Neural progenitor cell (in vitro differentiated cells): Measurements from ENCODE around the gene ST7. TPM values are rescaled to one million over a fixed set of nuclear protein-coding genes. Genes with fewer than 3 reads are reported as not detected.
A peak's percentile ranks its signal among the peaks of the same experiment; 100 is the strongest.

Experiments
- DNase-seq: peaks from one replicate; pipeline ENCODE4 v3.0.0-alpha.2; 2016; ENCODE audit warnings: low spot score
- H2AFZ ChIP-seq: fragments of 200-600 bp; sonication (generic); replicated peaks from 2 replicates; pipeline ENCODE4 v1.6.1; 2016; ENCODE audit warnings: antibody characterized with exemption
- H3F3A ChIP-seq: fragments of 200-600 bp; sonication (generic); 2 replicates; pipeline ENCODE4 v1.6.1; 2016; ENCODE audit warnings: antibody characterized with exemption, low read depth
- H3K27ac ChIP-seq: fragments of 200-600 bp; sonication (generic); 2 replicates; pipeline ENCODE4 v1.5.1; 2016; ENCODE audit warnings: mild to moderate bottlenecking
- H3K27me3 ChIP-seq: fragments of 200-600 bp; sonication (generic); 2 replicates; pipeline ENCODE4 v1.6.1; 2016; ENCODE audit warnings: mild to moderate bottlenecking, moderate library complexity
- H3K36me3 ChIP-seq: fragments of 200-600 bp; sonication (generic); 2 replicates; pipeline ENCODE4 v1.5.1; 2016
- H3K4me1 ChIP-seq: fragments of 200-600 bp; sonication (generic); 2 replicates; pipeline ENCODE4 v1.6.1; 2016; ENCODE audit warnings: mixed run types
- H3K4me2 ChIP-seq: fragments of 200-600 bp; sonication (generic); 2 replicates; pipeline ENCODE4 v1.6.1; 2016
- H3K4me3 ChIP-seq: fragments of 200-600 bp; sonication (generic); 2 replicates; pipeline ENCODE4 v1.5.1; 2016
- H3K79me2 ChIP-seq: fragments of 200-600 bp; sonication (generic); 2 replicates; pipeline ENCODE4 v1.6.1; 2016; ENCODE audit warnings: low read depth
- H3K9ac ChIP-seq: fragments of 200-600 bp; sonication (generic); 2 replicates; pipeline ENCODE4 v1.6.1; 2016
- H3K9me3 ChIP-seq: fragments of 200-600 bp; sonication (generic); 2 replicates; pipeline ENCODE4 v1.5.1; 2016; ENCODE audit warnings: low read depth
- H4K20me1 ChIP-seq: fragments of 200-600 bp; sonication (generic); 2 replicates; pipeline ENCODE4 v1.6.1; 2016; ENCODE audit warnings: low read depth
- H3K27ac Mint-ChIP-seq: 3 replicates; pipeline ENCODE4 v1.8.0; 2021; ENCODE audit warnings: mixed read lengths
- H3K27me3 Mint-ChIP-seq: 2 replicates; pipeline ENCODE4 v1.8.0; 2022; ENCODE audit warnings: low read depth, mild to moderate bottlenecking, inconsistent platforms, moderate library complexity, mixed read lengths; ENCODE audit not compliant: insufficient read depth
- H3K36me3 Mint-ChIP-seq: 3 replicates; pipeline ENCODE4 v1.8.0; 2021; ENCODE audit warnings: mixed read lengths
- H3K4me1 Mint-ChIP-seq: 3 replicates; pipeline ENCODE4 v1.8.0; 2021; ENCODE audit warnings: mixed read lengths
- H3K4me3 Mint-ChIP-seq: 3 replicates; pipeline ENCODE4 v1.8.0; 2021; ENCODE audit warnings: mild to moderate bottlenecking, moderate library complexity, mixed read lengths
- H3K9me3 Mint-ChIP-seq: 3 replicates; pipeline ENCODE4 v1.8.0; 2020; ENCODE audit warnings: mixed read lengths
- CTCF ChIP-seq: fragments of 200-600 bp; sonication (generic); IDR thresholded peaks from 2 replicates; pipeline ENCODE4 v1.5.1; 2017; ENCODE audit warnings: antibody characterized with exemption, mild to moderate bottlenecking
- EZH2 ChIP-seq: fragments of 200-600 bp; sonication (generic); IDR thresholded peaks from 2 replicates; pipeline ENCODE4 v1.6.1; 2017; ENCODE audit warnings: antibody characterized with exemption, mild to moderate bottlenecking, moderate library complexity
- EZH2phosphoT487 ChIP-seq: fragments of 200-600 bp; sonication (generic); IDR thresholded peaks from 2 replicates; pipeline ENCODE4 v1.6.1; 2017; ENCODE audit warnings: antibody characterized with exemption
- total RNA-seq: library from RNA; depleted of rRNA; stranded (reverse); fragments of >200 nt; gene quantifications from 2 replicates; pipeline ENCODE4 v1.2.3, GENCODE V29; 2015; ENCODE audit warnings: low replicate concordance

Gene ST7
- total RNA-seq, 1 donor from 2014 or later: 5.8 TPM

DNA sequence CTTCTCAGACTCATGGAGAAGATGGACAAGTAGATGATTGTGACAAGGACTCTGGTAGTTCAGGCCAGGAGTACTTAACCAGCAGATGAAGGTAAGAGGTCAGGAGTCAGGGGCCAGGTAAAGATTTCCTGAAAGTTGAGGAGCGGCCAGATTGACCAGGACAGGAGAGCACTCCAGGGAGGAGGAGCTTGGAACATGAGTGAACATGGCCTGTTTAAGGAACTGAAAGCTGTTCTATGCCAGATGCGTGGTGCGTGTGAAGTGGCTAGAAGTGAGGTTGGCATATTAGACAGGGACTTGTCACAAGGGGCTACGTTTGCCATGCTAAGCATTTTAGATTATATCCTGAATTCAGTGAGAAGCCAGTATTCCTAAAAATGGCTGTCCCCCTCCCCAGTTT is 212.4 kb downstream of the ST7 start:
- Histone ChIP-seq H3K4me2 (no peak overlapping the region), H3K4me3 (no peak overlapping the region), H3F3A (no peaks in the 10 kb centered on the region), H3K36me3 (no peaks in the 10 kb centered on the region), H2AFZ (no peak overlapping the region), H3K4me1 (no peaks in the 10 kb centered on the region), H3K27me3 (no peaks in the 10 kb centered on the region), H3K9me3 (no peaks in the 10 kb centered on the region), H3K9ac (no peak overlapping the region), H4K20me1 (no peaks in the 10 kb centered on the region), H3K79me2 (no peaks in the 10 kb centered on the region), H3K27ac (no peak overlapping the region)
- H3K4me1 Mint-ChIP-seq: no peaks in the 10 kb centered on the region
- H3K27me3 Mint-ChIP-seq: no peaks in the 10 kb centered on the region
- H3K36me3 Mint-ChIP-seq: peaks cover 2% of the 10 kb centered on the region
- no peaks in the 10 kb centered on the region for H3K9me3 Mint-ChIP-seq
- DNase-seq: no peak
- H3K4me3 Mint-ChIP-seq: no peak overlapping the region
- no peak overlapping the region for H3K27ac Mint-ChIP-seq
- TF ChIP-seq CTCF (no peak), EZH2phosphoT487 (no peak), EZH2 (no peak)

DNA sequence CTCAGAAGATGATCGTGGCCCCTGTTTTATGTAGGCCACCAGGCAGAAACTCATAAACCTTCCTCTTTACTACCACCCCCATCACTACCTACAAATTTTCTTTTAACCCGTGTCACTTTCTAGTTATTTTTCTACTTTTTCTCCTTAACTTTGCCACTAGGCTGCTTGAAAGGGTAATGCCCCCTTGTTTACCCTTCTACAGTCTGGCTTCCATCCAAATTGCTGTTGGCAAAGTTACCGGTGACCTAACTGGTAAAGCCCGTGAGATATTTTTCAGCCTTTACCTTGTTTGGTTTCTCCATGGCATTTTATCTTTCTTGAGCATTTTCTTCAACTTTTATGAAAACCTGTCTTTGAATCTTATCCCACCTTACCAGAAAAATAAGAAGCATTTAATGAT is 216.6 kb downstream of the ST7 start:
- Histone ChIP-seq H4K20me1 (no peaks in the 10 kb centered on the region), H3K9me3 (no peaks in the 10 kb centered on the region), H3K9ac (no peak overlapping the region), H3K36me3 (no peaks in the 10 kb centered on the region), H3K27me3 (no peaks in the 10 kb centered on the region), H3K79me2 (no peaks in the 10 kb centered on the region), H3K4me1 (peaks cover 13% of the 10 kb centered on the region), H2AFZ (no peak overlapping the region), H3K4me3 (no peak overlapping the region), H3K4me2 (no peak overlapping the region), H3K27ac (no peak overlapping the region), H3F3A (no peaks in the 10 kb centered on the region)
- Mint-ChIP-seq H3K27ac (no peak overlapping the region), H3K4me1 (peaks cover 9% of the 10 kb centered on the region), H3K27me3 (no peaks in the 10 kb centered on the region), H3K4me3 (no peak overlapping the region), H3K36me3 (peaks cover 12% of the 10 kb centered on the region), H3K9me3 (no peaks in the 10 kb centered on the region)
- DNase-seq: no peak
- TF ChIP-seq EZH2phosphoT487: no peak
- TF ChIP-seq EZH2: no peak
- no peak for TF ChIP-seq CTCF

DNA sequence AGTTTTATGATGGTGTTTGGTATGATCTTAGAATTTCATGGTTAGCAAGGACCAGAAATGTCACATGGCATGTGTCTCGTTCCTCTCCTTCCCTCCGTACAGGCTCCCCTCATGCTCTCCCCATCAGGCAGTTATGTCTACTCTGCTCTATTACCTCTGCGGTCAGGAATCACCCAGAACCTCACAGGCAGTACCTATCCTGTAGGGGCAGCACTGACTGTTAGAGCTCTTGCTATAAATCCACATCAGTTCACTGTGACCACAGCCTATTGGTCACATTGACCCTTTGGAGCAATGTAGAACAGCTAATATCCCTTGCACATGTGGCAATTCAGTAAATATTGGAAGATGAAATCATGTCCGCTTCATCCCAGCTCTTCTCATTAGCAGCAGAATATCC is 217.8 kb downstream of the ST7 start:
- Histone ChIP-seq H3K27ac (no peak overlapping the region), H3K27me3 (no peaks in the 10 kb centered on the region), H3K4me1 (peaks cover 16% of the 10 kb centered on the region), H3K36me3 (no peaks in the 10 kb centered on the region), H3K4me3 (no peak overlapping the region), H3K9me3 (no peaks in the 10 kb centered on the region), H3F3A (no peaks in the 10 kb centered on the region), H3K79me2 (no peaks in the 10 kb centered on the region), H2AFZ (no peak overlapping the region), H4K20me1 (no peaks in the 10 kb centered on the region), H3K9ac (no peak overlapping the region), H3K4me2 (no peak overlapping the region)
- TF ChIP-seq EZH2phosphoT487 (no peak), CTCF (peak; percentile 36)
- Mint-ChIP-seq H3K4me3 (no peak overlapping the region), H3K36me3 (peaks cover 12% of the 10 kb centered on the region), H3K27ac (no peak overlapping the region), H3K27me3 (no peaks in the 10 kb centered on the region), H3K9me3 (no peaks in the 10 kb centered on the region), H3K4me1 (peaks cover 10% of the 10 kb centered on the region)
- DNase-seq: peak; percentile 26

DNA sequence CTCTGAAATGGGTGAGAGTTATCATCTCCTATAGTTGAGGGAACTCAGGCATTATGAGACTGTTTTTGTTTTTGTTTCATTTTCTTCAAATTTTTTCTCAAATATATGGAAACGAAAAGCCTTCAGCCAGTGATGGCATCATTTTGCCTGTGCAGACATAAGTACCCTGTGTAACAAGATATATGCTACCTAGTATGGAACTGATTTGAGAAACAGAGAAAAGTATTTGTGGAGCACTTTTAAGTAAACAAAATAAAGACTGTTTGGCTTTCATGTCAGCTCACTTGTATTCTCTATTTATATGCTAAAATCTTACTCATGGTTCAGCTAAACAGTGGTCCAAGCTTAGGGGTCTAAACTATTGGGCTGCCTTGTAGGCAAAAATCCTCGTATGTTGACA is 219.0 kb downstream of the ST7 start:
- Histone ChIP-seq H4K20me1 (no peaks in the 10 kb centered on the region), H3K4me3 (no peak overlapping the region), H3K4me1 (peaks cover 16% of the 10 kb centered on the region), H3K4me2 (no peak overlapping the region), H3K9me3 (no peaks in the 10 kb centered on the region), H2AFZ (no peak overlapping the region), H3K36me3 (no peaks in the 10 kb centered on the region), H3F3A (no peaks in the 10 kb centered on the region), H3K27me3 (no peaks in the 10 kb centered on the region), H3K79me2 (no peaks in the 10 kb centered on the region), H3K27ac (no peak overlapping the region), H3K9ac (no peak overlapping the region)
- H3K36me3 Mint-ChIP-seq: peaks cover 10% of the 10 kb centered on the region
- TF ChIP-seq EZH2phosphoT487 (no peak), EZH2 (no peak), CTCF (no peak)
- H3K4me1 Mint-ChIP-seq: peaks cover 10% of the 10 kb centered on the region
- no peaks in the 10 kb centered on the region for H3K27me3 Mint-ChIP-seq
- no peak for DNase-seq
- H3K4me3 Mint-ChIP-seq: no peak overlapping the region
- no peak overlapping the region for H3K27ac Mint-ChIP-seq
- no peaks in the 10 kb centered on the region for H3K9me3 Mint-ChIP-seq
